ENCODE data around the gene AAMDC. TPM values are rescaled to one million over a fixed set of nuclear protein-coding genes. Genes with fewer than 3 reads are reported as not detected.

Gene AAMDC
- total RNA-seq, 1 experiment from 2014 or later, result 20.7 TPM

GRCh38 chr11:77851503-77851902 is 30.6 kb downstream of the AAMDC start:
- no peak overlapping the region for H2BK20ac ChIP-seq (ENCODE audit: low read depth, low read length, poor library complexity, severe bottlenecking)

More at GRCh38 chr11:77851503-77851902, 30.6 kb downstream of the AAMDC start:
- no peak overlapping the region for H3K4me2 ChIP-seq (ENCODE audit: insufficient read depth, insufficient read length, low read length)
- H3K4me3 Mint-ChIP-seq, result no peak overlapping the region
- no peak for DNase-seq
- H4K8ac ChIP-seq (replicated peaks; ENCODE audit: insufficient read length, low read depth, low read length), result no peak overlapping the region
- H3K9me3 Mint-ChIP-seq, result peaks cover 36 to 39% of the 10 kb centered on the region in 2 experiments
- H2BK5ac ChIP-seq (ENCODE audit: insufficient read length, low read length), result no peak overlapping the region
- H2BK15ac ChIP-seq (ENCODE audit: low read depth, low read length), result no peak overlapping the region
- H2BK12ac ChIP-seq (ENCODE audit: insufficient read length, low read depth, low read length), result no peak overlapping the region
- H3T11ph ChIP-seq (ENCODE audit: low read length), result no peak overlapping the region
- WGBS (ENCODE audit: extremely low coverage, insufficient read length, low lambda C conversion rate), result no CpG with 5 or more reads among the region's 1 CpG
- TF ChIP-seq CTCF (conservative IDR thresholded peaks at IDR 0.05), result no peak
- H3K56ac ChIP-seq (ENCODE audit: insufficient read length, low read depth, low read length), result no peak overlapping the region
- peaks cover 2% of the 10 kb centered on the region for H3K27me3 Mint-ChIP-seq (ENCODE audit: low read depth)
- H3K27ac ChIP-seq (ENCODE audit: insufficient read length, low read depth, low read length), result no peak overlapping the region
- H3K27me3 ChIP-seq (ENCODE audit: insufficient read depth, low read length), result no peaks in the 10 kb centered on the region
- no peak overlapping the region for H2AFZ ChIP-seq (ENCODE audit: low read length)
- H3K4me1 ChIP-seq (ENCODE audit: insufficient read depth, low read length), result no peaks in the 10 kb centered on the region
- no peak overlapping the region for H2BK120ac ChIP-seq (ENCODE audit: low read depth, low read length, poor library complexity, severe bottlenecking)
- H2AK5ac ChIP-seq (ENCODE audit: insufficient read length, low read length), result no peak overlapping the region
- H3K79me1 ChIP-seq (ENCODE audit: insufficient read depth, low read depth, low read length, poor library complexity, severe bottlenecking), result no peaks in the 10 kb centered on the region
- H3K23ac ChIP-seq (ENCODE audit: insufficient read length, low read depth, low read length), result no peak overlapping the region
- H4K5ac ChIP-seq (ENCODE audit: insufficient read length, low read depth, low read length), result no peak overlapping the region
- no peaks in the 10 kb centered on the region for H4K20me1 ChIP-seq (ENCODE audit: control insufficient read depth, insufficient read depth, insufficient read length)
- H3K4me1 Mint-ChIP-seq, result 0 out of 4 replicates have a peak, but pooled peaks cover 0 to 2% of the 10 kb centered on the region in 2 experiments
- H3K4ac ChIP-seq (ENCODE audit: low read depth, low read length), result no peak overlapping the region
- H3K23me2 ChIP-seq (ENCODE audit: insufficient read length, low read depth, low read length, poor library complexity, severe bottlenecking), result no peaks in the 10 kb centered on the region
- H3K9me3 ChIP-seq (ENCODE audit: control insufficient read depth, low read depth, low read length), result peaks cover 22% of the 10 kb centered on the region
- no peak overlapping the region for H3K9ac ChIP-seq (ENCODE audit: extremely low read depth, insufficient read length, low read length)
- H3K79me2 ChIP-seq (ENCODE audit: insufficient read depth, low read length), result no peaks in the 10 kb centered on the region
- H3K14ac ChIP-seq (ENCODE audit: insufficient read depth, low read length), result no peak overlapping the region
- no peak overlapping the region for H3K27ac Mint-ChIP-seq
- no peak overlapping the region for H4K91ac ChIP-seq (ENCODE audit: insufficient read length, low read depth, low read length)
- H3K36me3 Mint-ChIP-seq (ENCODE audit: insufficient read depth in 1 of 3, low read depth in 3 of 3), result peaks cover 40 to 52% (median 48%) of the 10 kb centered on the region in 3 experiments
- no peak overlapping the region for H3K18ac ChIP-seq (ENCODE audit: insufficient read length, low read depth, low read length)

Data from H9 (cell line).